ENCODE data around the gene P4HB. TPM values are rescaled to one million over a fixed set of nuclear protein-coding genes. Genes with fewer than 3 reads are reported as not detected.

P4HB gene
- total and polyA plus RNA-seq, 2 of the 4 experiments (the other 2 are of a cell fraction) = 599 to 932 TPM

DNA sequence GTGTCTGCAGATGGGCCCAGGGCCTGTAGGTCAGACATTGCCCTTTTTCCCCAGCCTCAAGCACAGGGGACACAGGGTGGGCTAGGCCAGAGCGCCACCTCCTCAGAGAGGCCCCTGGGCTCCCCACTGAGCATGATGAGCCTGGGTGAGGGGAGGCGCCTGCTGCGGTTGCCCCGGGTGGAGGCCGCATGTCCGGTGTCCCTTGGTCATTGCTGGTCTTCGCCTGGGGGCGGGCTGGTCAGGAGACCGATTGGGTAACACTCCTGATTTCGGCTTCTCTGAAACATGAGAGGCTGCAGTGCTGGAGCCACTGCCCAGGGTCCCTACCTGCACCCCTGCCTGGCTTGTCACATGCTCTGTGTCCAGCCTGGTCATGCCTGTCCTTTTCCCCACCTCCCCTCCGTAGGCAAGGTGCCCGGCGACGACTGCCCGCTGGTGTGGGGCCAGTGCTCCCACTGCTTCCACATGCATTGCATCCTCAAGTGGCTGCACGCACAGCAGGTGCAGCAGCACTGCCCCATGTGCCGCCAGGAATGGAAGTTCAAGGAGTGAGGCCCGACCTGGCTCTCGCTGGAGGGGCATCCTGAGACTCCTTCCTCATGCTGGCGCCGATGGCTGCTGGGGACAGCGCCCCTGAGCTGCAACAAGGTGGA, 39.3 kb upstream of the P4HB start:
- Histone ChIP-seq H3K27me3 (ENCODE audit: control insufficient read depth, insufficient read depth, low read length) (no peaks in the 10 kb centered on the region), H2BK15ac (ENCODE audit: low read depth, low read length) (no peak overlapping the region), H3K4me3 (ENCODE audit: insufficient read depth, low read depth, low read length) (no peak overlapping the region), H2AK5ac (ENCODE audit: low read depth, low read length) (no peak overlapping the region), H3K18ac (ENCODE audit: low read depth, low read length) (no peak overlapping the region), H3K4me1 (ENCODE audit: control insufficient read depth, insufficient read depth, low read length) (peaks cover 14% of the 10 kb centered on the region), H3K23ac (ENCODE audit: low read depth, low read length) (no peak overlapping the region), H3K56ac (ENCODE audit: extremely low read depth, insufficient read depth, low read length) (no peak overlapping the region), H3K9me3 (ENCODE audit: control insufficient read depth, insufficient read depth, low read length) (no peaks in the 10 kb centered on the region), H3K14ac (replicated peaks; ENCODE audit: low read depth, low read length) (no peak overlapping the region), H4K91ac (ENCODE audit: insufficient read depth, low read depth, low read length) (no peak overlapping the region), H3K4ac (ENCODE audit: low read depth, low read length) (no peak overlapping the region), H3K79me1 (ENCODE audit: low read depth in 1 of 2, low read length in 2 of 2) (peaks cover 3 to 47% of the 10 kb centered on the region in 2 experiments; a peak in 3 of 4 replicates), H3K9me1 (ENCODE audit: insufficient read depth, low read length) (peaks cover 13% of the 10 kb centered on the region; the same call in 1 of the 2 replicates), H4K20me1 (ENCODE audit: insufficient read depth, low read length) (peaks cover 26% of the 10 kb centered on the region), H4K8ac (ENCODE audit: low read depth in 2 of 2, low read length in 2 of 2) (no peak overlapping the region), H3K9ac (ENCODE audit: low read depth, low read length) (no peak overlapping the region), H3K4me2 (ENCODE audit: low read depth, low read length) (no peak overlapping the region), H2AFZ (replicated peaks; ENCODE audit: low read length, poor library complexity) (no peak overlapping the region), H3K27ac (ENCODE audit: insufficient read depth, low read length) (no peak overlapping the region), H2BK120ac (ENCODE audit: low read depth, low read length) (no peak overlapping the region), H4K5ac (ENCODE audit: low read depth, low read length) (no peak overlapping the region), H3K36me3 (ENCODE audit: control insufficient read depth, insufficient read depth, low read length) (peaks cover 31% of the 10 kb centered on the region), H2AK9ac (replicated peaks; ENCODE audit: low read depth, low read length, poor library complexity) (no peak overlapping the region), H2BK5ac (ENCODE audit: low read depth, low read length, poor library complexity, severe bottlenecking) (no peak overlapping the region), H2BK20ac (ENCODE audit: low read depth, low read length) (no peak overlapping the region)
- ATAC-seq (ENCODE audit: low read depth) (no peak), DNase-seq (no peak)
- TF ChIP-seq NFE2L2 (IDR thresholded peaks at IDR 0.05; ENCODE audit: low read depth, low read length) (no peak), MXI1 (IDR thresholded peaks at IDR 0.05; ENCODE audit: borderline replicate concordance, low read depth, low read length) (no peak), FOS (IDR thresholded peaks at IDR 0.05; ENCODE audit: low read depth, low read length) (no peak), BHLHE40 (IDR thresholded peaks at IDR 0.05; ENCODE audit: low read depth, low read length) (no peak), RCOR1 (IDR thresholded peaks at IDR 0.05; ENCODE audit: insufficient replicate concordance, low read length) (no peak), CEBPB (IDR thresholded peaks at IDR 0.05; ENCODE audit: low read depth, low read length) (no peak), MAZ (IDR thresholded peaks at IDR 0.05; ENCODE audit: borderline replicate concordance, low read depth, low read length) (no peak), POLR2A (IDR thresholded peaks at IDR 0.05; ENCODE audit: low read depth, low read length) (no peak)
- TF ChIP-seq, protein P1, sequence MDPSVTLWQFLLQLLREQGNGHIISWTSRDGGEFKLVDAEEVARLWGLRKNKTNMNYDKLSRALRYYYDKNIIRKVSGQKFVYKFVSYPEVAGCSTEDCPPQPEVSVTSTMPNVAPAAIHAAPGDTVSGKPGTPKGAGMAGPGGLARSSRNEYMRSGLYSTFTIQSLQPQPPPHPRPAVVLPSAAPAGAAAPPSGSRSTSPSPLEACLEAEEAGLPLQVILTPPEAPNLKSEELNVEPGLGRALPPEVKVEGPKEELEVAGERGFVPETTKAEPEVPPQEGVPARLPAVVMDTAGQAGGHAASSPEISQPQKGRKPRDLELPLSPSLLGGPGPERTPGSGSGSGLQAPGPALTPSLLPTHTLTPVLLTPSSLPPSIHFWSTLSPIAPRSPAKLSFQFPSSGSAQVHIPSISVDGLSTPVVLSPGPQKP (IDR thresholded peaks at IDR 0.05; ENCODE audit: borderline replicate concordance, low read depth, low read length) = no peak
- TF ChIP-seq, protein P2, sequence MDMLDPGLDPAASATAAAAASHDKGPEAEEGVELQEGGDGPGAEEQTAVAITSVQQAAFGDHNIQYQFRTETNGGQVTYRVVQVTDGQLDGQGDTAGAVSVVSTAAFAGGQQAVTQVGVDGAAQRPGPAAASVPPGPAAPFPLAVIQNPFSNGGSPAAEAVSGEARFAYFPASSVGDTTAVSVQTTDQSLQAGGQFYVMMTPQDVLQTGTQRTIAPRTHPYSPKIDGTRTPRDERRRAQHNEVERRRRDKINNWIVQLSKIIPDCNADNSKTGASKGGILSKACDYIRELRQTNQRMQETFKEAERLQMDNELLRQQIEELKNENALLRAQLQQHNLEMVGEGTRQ (IDR thresholded peaks at IDR 0.05; ENCODE audit: low read depth, low read length) = no peak
- intact Hi-C loops (cut with micrococcal nuclease) (no loop called here), dilution Hi-C loops (cut with HindIII; ENCODE audit: low sequenced_read_pairs, unreplicated experiment) (no loop called here), in situ Hi-C loops (cut with MboI; ENCODE audit: low sequenced_read_pairs) (no loop called here)
- BruUV-seq (replicated peaks) = no TSS peak
- CTCF ChIA-PET = no interaction called here
- 88% methylated on average over 8 of the region's 22 CpGs; no CpG with 5 or more reads in 1 of the 2 experiments for whole genome bisulfite sequencing, 2 experiments (ENCODE audit: extremely low coverage in 2 of 2, insufficient read length in 1 of 2)
- POLR2A ChIA-PET (ENCODE audit: unreplicated experiment) = no interaction called here
